Omental fat pad (tissue), 4 donors: Measurements from ENCODE around the gene LRRC31. TPM values are rescaled to one million over a fixed set of nuclear protein-coding genes. Genes with fewer than 3 reads are reported as not detected.

ENCODE experiments used
- ATAC-seq: fragments of 150-250 bp; one replicate; pipeline ENCODE4 v1.9.1; 2016; ENCODE audit warnings: mild to moderate bottlenecking, moderate library complexity; ENCODE audit not compliant: low FRiP score
- DNase-seq: peaks from one replicate; pipeline ENCODE4 v3.0.0-alpha.2; 2019; ENCODE audit warnings: low spot score
- CTCF ChIP-seq, 3 donors: fragments of 450-650 bp; IDR thresholded peaks; one replicate each; pipeline ENCODE4 v1.5.1; 2016 to 2017; ENCODE audit warnings: antibody characterized with exemption in 3 of 3, mild to moderate bottlenecking in 3 of 3, moderate library complexity in 2 of 3
- total RNA-seq, 4 donors: library from RNA; depleted of rRNA; stranded (reverse); fragments of >200 nt; gene quantifications; one replicate each; pipeline ENCODE4 v1.1.0, GENCODE V29; 2016

The LRRC31 gene
- total RNA-seq, 4 donors from 2014 or later, result not detected

GRCh38 chr3:169847896-169848295, 21.8 kb downstream of the LRRC31 start:
- no peak for DNase-seq
- ATAC-seq, result no peak
- TF ChIP-seq CTCF (IDR thresholded peaks at IDR 0.05), result no peak

- TF ChIP-seq CTCF (IDR thresholded peaks at IDR 0.05), result no peak
- ATAC-seq (no peak), DNase-seq (no peak)
Observed at GRCh38 chr3:169846458-169847193, 23.1 kb downstream of the LRRC31 start.

- ATAC-seq (no peak), DNase-seq (no peak)
- TF ChIP-seq CTCF (IDR thresholded peaks at IDR 0.05), result no peak
Observed at GRCh38 chr3:169842960-169843359, 26.8 kb downstream of the LRRC31 start.

- DNase-seq (no peak), ATAC-seq (no peak)
- no peak for TF ChIP-seq CTCF (IDR thresholded peaks at IDR 0.05)
Observed at GRCh38 chr3:169841171-169841570, 28.6 kb downstream of the LRRC31 start.

- ATAC-seq (no peak), DNase-seq (no peak)
- TF ChIP-seq CTCF (IDR thresholded peaks at IDR 0.05), result no peak
Observed at GRCh38 chr3:169838511-169839030, 31.2 kb downstream of the LRRC31 start.

GRCh38 chr3:169836942-169837275, 32.8 kb downstream of the LRRC31 start:
- ATAC-seq (no peak), DNase-seq (no peak)
- TF ChIP-seq CTCF (IDR thresholded peaks at IDR 0.05), result no peak
